HUES48 (cell line): ENCODE data around the gene USP15.
"Not testable (repeated sequence)": the region's sequence is repeated elsewhere in the genome, so short reads cannot be mapped to it uniquely, and the experiment has no call there.

Experiments
- H3K27ac ChIP-seq: one replicate; pipeline ENCODE4 v1.7.0; 2013; ENCODE audit warnings: low read depth, low read length, inconsistent platforms
- H3K27me3 ChIP-seq: 2 replicates; pipeline ENCODE4 v1.6.1; 2013; ENCODE audit warnings: mild to moderate bottlenecking, low read length; ENCODE audit not compliant: control insufficient read depth, insufficient read depth
- H3K36me3 ChIP-seq: 2 replicates; pipeline ENCODE4 v1.6.1; 2013; ENCODE audit warnings: low read length; ENCODE audit not compliant: control insufficient read depth, insufficient read depth
- H3K4me1 ChIP-seq: 2 replicates; pipeline ENCODE4 v1.6.1; 2013; ENCODE audit warnings: mild to moderate bottlenecking, low read length; ENCODE audit not compliant: control insufficient read depth, insufficient read depth
- H3K4me3 ChIP-seq: 2 replicates; pipeline ENCODE4 v1.5.1; 2013; ENCODE audit warnings: mild to moderate bottlenecking, low read depth, low read length
- H3K9ac ChIP-seq: 2 replicates; pipeline ENCODE4 v1.6.1; 2013; ENCODE audit warnings: mild to moderate bottlenecking, low read depth, low read length, moderate library complexity
- H3K9me3 ChIP-seq: 2 replicates; pipeline ENCODE4 v1.6.1; 2013; ENCODE audit warnings: low read length; ENCODE audit not compliant: control insufficient read depth, insufficient read depth

The USP15 gene

GRCh38 chr12:62455429-62455828, 195.2 kb downstream of the USP15 start:
- not testable (repeated sequence) for H3K27me3 ChIP-seq, H3K27ac ChIP-seq, H3K4me1 ChIP-seq, H3K36me3 ChIP-seq, H3K9ac ChIP-seq, H3K9me3 ChIP-seq, H3K4me3 ChIP-seq

DNA sequence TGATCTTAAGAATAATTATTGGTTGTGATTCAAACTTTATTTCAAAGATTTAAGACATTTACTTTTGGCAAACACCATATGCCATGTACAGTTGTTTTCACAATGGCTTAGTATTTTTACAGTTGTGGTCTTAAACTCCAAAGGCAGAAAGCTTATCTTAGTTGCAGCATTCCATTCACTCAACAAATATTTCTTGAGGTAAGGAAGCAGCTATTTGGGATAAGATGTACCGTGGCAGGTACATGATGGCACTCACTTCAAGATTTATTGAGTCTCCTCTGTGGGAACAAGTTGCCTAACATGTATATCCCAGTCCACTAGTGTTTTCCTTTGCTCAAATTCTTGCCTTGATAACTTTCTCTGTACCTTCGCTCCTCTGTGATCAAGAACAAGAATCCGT, 198.4 kb downstream of the USP15 start:
- H3K27me3 ChIP-seq: no peaks in the 10 kb centered on the region
- H3K4me1 ChIP-seq: no peaks in the 10 kb centered on the region
- no peak overlapping the region for H3K27ac ChIP-seq
- H3K9me3 ChIP-seq: no peaks in the 10 kb centered on the region
- H3K4me3 ChIP-seq: no peak overlapping the region
- H3K36me3 ChIP-seq: no peaks in the 10 kb centered on the region
- no peak overlapping the region for H3K9ac ChIP-seq

DNA sequence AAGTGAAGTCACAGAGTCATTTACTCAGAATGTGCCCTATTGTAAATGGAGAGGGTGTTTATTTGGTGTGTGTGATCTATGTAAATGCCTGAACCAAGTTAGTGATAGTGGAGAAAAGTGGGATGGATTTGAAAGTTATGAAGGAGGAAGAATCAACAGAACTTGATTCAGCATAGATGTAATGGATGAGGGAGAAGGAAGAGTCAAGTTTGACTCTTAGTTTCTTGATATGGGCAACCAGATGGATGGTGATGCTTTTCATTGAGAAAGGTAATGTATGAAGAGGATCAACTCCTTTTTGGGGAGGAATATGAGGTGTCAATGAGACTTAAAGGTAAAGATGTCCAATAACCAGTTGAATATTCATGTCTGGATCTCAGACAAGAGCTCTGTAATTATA, 199.8 kb downstream of the USP15 start:
- H3K27ac ChIP-seq: no peak overlapping the region
- H3K4me3 ChIP-seq: no peak overlapping the region
- no peaks in the 10 kb centered on the region for H3K9me3 ChIP-seq
- no peak overlapping the region for H3K9ac ChIP-seq
- no peaks in the 10 kb centered on the region for H3K4me1 ChIP-seq
- H3K36me3 ChIP-seq: no peaks in the 10 kb centered on the region
- no peaks in the 10 kb centered on the region for H3K27me3 ChIP-seq

GRCh38 chr12:62461171-62461837, 201.1 kb downstream of the USP15 start:
- not testable (repeated sequence) for H3K9me3 ChIP-seq, H3K27me3 ChIP-seq, H3K36me3 ChIP-seq, H3K27ac ChIP-seq, H3K9ac ChIP-seq, H3K4me1 ChIP-seq, H3K4me3 ChIP-seq

GRCh38 chr12:62463252-62463651, 203.0 kb downstream of the USP15 start:
- H3K9me3 ChIP-seq, H3K9ac ChIP-seq, H3K27me3 ChIP-seq, H3K27ac ChIP-seq, H3K4me3 ChIP-seq, H3K36me3 ChIP-seq, H3K4me1 ChIP-seq: not testable (repeated sequence)
